Astrocyte (in vitro differentiated cells and primary cell): ENCODE data around the gene PRIM1.

Experiments
- CTCF ChIP-seq: IDR thresholded peaks from 2 replicates; pipeline ENCODE4 v1.5.1; 2011; ENCODE audit warnings: low read depth, mild to moderate bottlenecking, inconsistent platforms, low read length, moderate library complexity; ENCODE audit not compliant: insufficient read depth
- EZH2 ChIP-seq: IDR thresholded peaks from 2 replicates; pipeline ENCODE4 v1.6.1; 2012; ENCODE audit warnings: mild to moderate bottlenecking, low read length, inconsistent platforms; ENCODE audit not compliant: insufficient read depth

- TF ChIP-seq CTCF (no peak), EZH2 (no peak)
Measured at GRCh38 chr12:56776654-56777053, 24.5 kb upstream of the PRIM1 start.
